Measurements from ENCODE around the gene AKAP9.
"Not testable (repeated sequence)": the region's sequence is repeated elsewhere in the genome, so short reads cannot be mapped to it uniquely, and the experiment has no call there.

Gene AKAP9

GRCh38 chr7:92043637-92044036 lies 103.0 kb downstream of the AKAP9 start:
- no peak for DNase-seq
- in situ Hi-C loops (cut with HindIII; ENCODE audit: low pct_ligation_motif_present, low pct_unique_long_range_greater_than_20kb, low sequenced_read_pairs): no loop called here

GRCh38 chr7:92044148-92044547 lies 103.5 kb downstream of the AKAP9 start:
- no peak for DNase-seq
- in situ Hi-C loops (cut with HindIII; ENCODE audit: low pct_ligation_motif_present, low pct_unique_long_range_greater_than_20kb, low sequenced_read_pairs): no loop called here

- DNase-seq: no peak
- in situ Hi-C loops (cut with HindIII; ENCODE audit: low pct_ligation_motif_present, low pct_unique_long_range_greater_than_20kb, low sequenced_read_pairs): no loop called here
These were observed 104.3 kb downstream of the AKAP9 start for GRCh38 chr7:92044940-92045339.

GRCh38 chr7:92051655-92052054 lies 111.0 kb downstream of the AKAP9 start:
- in situ Hi-C loops (cut with HindIII; ENCODE audit: low pct_ligation_motif_present, low pct_unique_long_range_greater_than_20kb, low sequenced_read_pairs): no loop called here
- DNase-seq: no peak

- in situ Hi-C loops (cut with HindIII; ENCODE audit: low pct_ligation_motif_present, low pct_unique_long_range_greater_than_20kb, low sequenced_read_pairs): no loop called here
- DNase-seq: no peak
These were observed 111.5 kb downstream of the AKAP9 start for GRCh38 chr7:92052159-92052558.

- in situ Hi-C loops (cut with HindIII; ENCODE audit: low pct_ligation_motif_present, low pct_unique_long_range_greater_than_20kb, low sequenced_read_pairs): no loop called here
- DNase-seq: no peak
These were observed 112.0 kb downstream of the AKAP9 start for GRCh38 chr7:92052684-92053083.

- DNase-seq: no peak
- in situ Hi-C loops (cut with HindIII; ENCODE audit: low pct_ligation_motif_present, low pct_unique_long_range_greater_than_20kb, low sequenced_read_pairs): no loop called here
These were observed 112.7 kb downstream of the AKAP9 start for GRCh38 chr7:92053312-92053711.

- in situ Hi-C loops (cut with HindIII; ENCODE audit: low pct_ligation_motif_present, low pct_unique_long_range_greater_than_20kb, low sequenced_read_pairs): no loop called here
- no peak for DNase-seq
These were observed 115.6 kb downstream of the AKAP9 start for GRCh38 chr7:92056286-92056685.

- DNase-seq: no peak
- in situ Hi-C loops (cut with HindIII; ENCODE audit: low pct_ligation_motif_present, low pct_unique_long_range_greater_than_20kb, low sequenced_read_pairs): no loop called here
These were observed 116.7 kb downstream of the AKAP9 start for GRCh38 chr7:92057375-92057774.

- in situ Hi-C loops (cut with HindIII; ENCODE audit: low pct_ligation_motif_present, low pct_unique_long_range_greater_than_20kb, low sequenced_read_pairs): no loop called here
- DNase-seq: no peak
These were observed 117.4 kb downstream of the AKAP9 start for GRCh38 chr7:92058040-92058439.

GRCh38 chr7:92058899-92059298 lies 118.2 kb downstream of the AKAP9 start:
- no peak for DNase-seq
- in situ Hi-C loops (cut with HindIII; ENCODE audit: low pct_ligation_motif_present, low pct_unique_long_range_greater_than_20kb, low sequenced_read_pairs): no loop called here

GRCh38 chr7:92061154-92061553 lies 120.5 kb downstream of the AKAP9 start:
- DNase-seq: no peak
- in situ Hi-C loops (cut with HindIII; ENCODE audit: low pct_ligation_motif_present, low pct_unique_long_range_greater_than_20kb, low sequenced_read_pairs): no loop called here

GRCh38 chr7:92064438-92065029 lies 123.9 kb downstream of the AKAP9 start:
- in situ Hi-C loops (cut with HindIII; ENCODE audit: low pct_ligation_motif_present, low pct_unique_long_range_greater_than_20kb, low sequenced_read_pairs): no loop called here
- no peak for DNase-seq

- DNase-seq: no peak
- in situ Hi-C loops (cut with HindIII; ENCODE audit: low pct_ligation_motif_present, low pct_unique_long_range_greater_than_20kb, low sequenced_read_pairs): no loop called here
These were observed 130.4 kb downstream of the AKAP9 start for GRCh38 chr7:92071032-92071431.

GRCh38 chr7:92072121-92072520 lies 131.5 kb downstream of the AKAP9 start:
- in situ Hi-C loops (cut with HindIII; ENCODE audit: low pct_ligation_motif_present, low pct_unique_long_range_greater_than_20kb, low sequenced_read_pairs): no loop called here
- no peak for DNase-seq

GRCh38 chr7:92072708-92073107 lies 132.0 kb downstream of the AKAP9 start:
- DNase-seq: no peak

GRCh38 chr7:92075455-92076158 lies 134.9 kb downstream of the AKAP9 start:
- peak; percentile 32 for DNase-seq
- in situ Hi-C loops (cut with HindIII; ENCODE audit: low pct_ligation_motif_present, low pct_unique_long_range_greater_than_20kb, low sequenced_read_pairs): no loop called here

More at GRCh38 chr7:92072708-92073107, 132.0 kb downstream of the AKAP9 start:
- in situ Hi-C loops (cut with HindIII; ENCODE audit: low pct_ligation_motif_present, low pct_unique_long_range_greater_than_20kb, low sequenced_read_pairs): no loop called here

GRCh38 chr7:92076509-92076908 lies 135.8 kb downstream of the AKAP9 start:
- DNase-seq: no peak

GRCh38 chr7:92083922-92084321 lies 143.3 kb downstream of the AKAP9 start:
- in situ Hi-C loops (cut with HindIII; ENCODE audit: low pct_ligation_motif_present, low pct_unique_long_range_greater_than_20kb, low sequenced_read_pairs); DNase-seq: not testable (repeated sequence)

More at GRCh38 chr7:92076509-92076908, 135.8 kb downstream of the AKAP9 start:
- in situ Hi-C loops (cut with HindIII; ENCODE audit: low pct_ligation_motif_present, low pct_unique_long_range_greater_than_20kb, low sequenced_read_pairs): no loop called here

GRCh38 chr7:92088266-92088665 lies 147.6 kb downstream of the AKAP9 start:
- in situ Hi-C loops (cut with HindIII; ENCODE audit: low pct_ligation_motif_present, low pct_unique_long_range_greater_than_20kb, low sequenced_read_pairs): no loop called here
- DNase-seq: no peak
